NB4 (cell line): Measurements from ENCODE around the gene DNAJB4.
"Not testable (repeated sequence)": the region's sequence is repeated elsewhere in the genome, so short reads cannot be mapped to it uniquely, and the experiment has no call there.

ENCODE experiments used
- DNase-seq: peaks from one replicate; pipeline ENCODE4 v3.0.0; 2010; ENCODE audit warnings: low read depth
- H3K4me3 ChIP-seq: one replicate; pipeline ENCODE4 v1.5.1; 2011; ENCODE audit warnings: mild to moderate bottlenecking, low read depth, low read length, moderate library complexity
- MYC ChIP-seq: IDR thresholded peaks from 2 replicates; pipeline ENCODE4 v1.6.1; 2011; ENCODE audit warnings: low read depth, low read length
- POLR2A ChIP-seq: IDR thresholded peaks from 2 replicates; pipeline ENCODE4 v1.6.1; 2011; ENCODE audit warnings: mild to moderate bottlenecking; ENCODE audit not compliant: insufficient read length; ENCODE audit errors: extremely low read depth
- TF ChIP-seq, protein P1 (sequence below): IDR thresholded peaks from one replicate; pipeline ENCODE4 v1.5.1; 2012; ENCODE audit warnings: low read depth, low read length
- TF ChIP-seq, protein P2 (sequence below): IDR thresholded peaks from 2 replicates; pipeline ENCODE4 v1.6.1; 2011; ENCODE audit warnings: low read depth, low read length

Gene DNAJB4

DNA sequence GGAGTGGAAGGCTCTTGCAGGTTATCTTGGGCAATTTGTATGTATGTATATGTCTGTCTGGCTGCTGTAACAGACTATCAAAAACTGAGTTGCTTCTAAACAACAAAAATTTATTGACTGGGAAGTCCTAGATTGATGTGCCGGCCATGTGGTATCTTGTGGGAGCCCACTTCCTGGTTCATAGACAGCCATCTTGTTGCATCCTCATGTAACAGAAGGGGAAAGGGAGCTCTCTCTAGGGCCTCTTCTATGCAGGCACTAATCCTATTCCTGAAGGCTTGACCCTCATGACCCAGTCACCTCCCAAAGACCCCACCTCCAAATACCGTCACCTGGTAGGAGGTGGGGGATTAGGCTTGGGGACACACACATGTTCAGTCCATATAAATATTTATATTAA is 50.2 kb downstream of the DNAJB4 start:
- TF ChIP-seq POLR2A (no peak), MYC (no peak)
- TF ChIP-seq, protein P1, sequence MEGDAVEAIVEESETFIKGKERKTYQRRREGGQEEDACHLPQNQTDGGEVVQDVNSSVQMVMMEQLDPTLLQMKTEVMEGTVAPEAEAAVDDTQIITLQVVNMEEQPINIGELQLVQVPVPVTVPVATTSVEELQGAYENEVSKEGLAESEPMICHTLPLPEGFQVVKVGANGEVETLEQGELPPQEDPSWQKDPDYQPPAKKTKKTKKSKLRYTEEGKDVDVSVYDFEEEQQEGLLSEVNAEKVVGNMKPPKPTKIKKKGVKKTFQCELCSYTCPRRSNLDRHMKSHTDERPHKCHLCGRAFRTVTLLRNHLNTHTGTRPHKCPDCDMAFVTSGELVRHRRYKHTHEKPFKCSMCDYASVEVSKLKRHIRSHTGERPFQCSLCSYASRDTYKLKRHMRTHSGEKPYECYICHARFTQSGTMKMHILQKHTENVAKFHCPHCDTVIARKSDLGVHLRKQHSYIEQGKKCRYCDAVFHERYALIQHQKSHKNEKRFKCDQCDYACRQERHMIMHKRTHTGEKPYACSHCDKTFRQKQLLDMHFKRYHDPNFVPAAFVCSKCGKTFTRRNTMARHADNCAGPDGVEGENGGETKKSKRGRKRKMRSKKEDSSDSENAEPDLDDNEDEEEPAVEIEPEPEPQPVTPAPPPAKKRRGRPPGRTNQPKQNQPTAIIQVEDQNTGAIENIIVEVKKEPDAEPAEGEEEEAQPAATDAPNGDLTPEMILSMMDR, result no peak
- TF ChIP-seq, protein P2, sequence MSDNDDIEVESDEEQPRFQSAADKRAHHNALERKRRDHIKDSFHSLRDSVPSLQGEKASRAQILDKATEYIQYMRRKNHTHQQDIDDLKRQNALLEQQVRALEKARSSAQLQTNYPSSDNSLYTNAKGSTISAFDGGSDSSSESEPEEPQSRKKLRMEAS, result no peak
- no peak overlapping the region for H3K4me3 ChIP-seq
- DNase-seq, result no peak

DNA sequence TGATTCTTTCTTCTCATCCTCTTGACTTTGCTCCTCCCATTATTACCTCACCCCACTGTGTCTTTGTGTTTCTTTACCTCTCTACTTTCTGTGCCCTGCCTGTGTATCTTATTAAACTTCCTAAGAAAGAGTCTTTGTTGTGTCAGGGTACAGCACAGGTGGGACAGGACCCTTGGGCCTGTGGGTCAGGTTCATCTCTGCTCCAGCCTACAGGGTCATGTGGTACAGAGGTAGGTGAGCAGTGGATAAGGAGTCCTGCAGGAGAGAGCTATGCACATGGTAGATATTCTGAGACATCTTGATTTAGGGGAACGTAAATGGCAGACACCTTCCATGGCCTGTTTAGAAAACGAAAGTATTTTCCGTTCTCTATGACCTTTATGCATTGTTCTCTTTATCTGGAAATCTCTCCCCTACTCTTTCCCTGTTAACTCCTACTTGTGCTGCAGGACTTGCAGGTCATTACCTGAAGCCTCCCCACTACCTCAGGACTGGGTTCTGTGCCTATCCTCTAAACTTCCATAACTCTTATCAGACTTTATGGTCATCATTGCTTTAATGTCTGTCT is 50.9 kb downstream of the DNAJB4 start:
- no peak overlapping the region for H3K4me3 ChIP-seq
- TF ChIP-seq, protein P1, result no peak
- TF ChIP-seq MYC (no peak), POLR2A (no peak)
- TF ChIP-seq, protein P2, result no peak
- no peak for DNase-seq

DNA sequence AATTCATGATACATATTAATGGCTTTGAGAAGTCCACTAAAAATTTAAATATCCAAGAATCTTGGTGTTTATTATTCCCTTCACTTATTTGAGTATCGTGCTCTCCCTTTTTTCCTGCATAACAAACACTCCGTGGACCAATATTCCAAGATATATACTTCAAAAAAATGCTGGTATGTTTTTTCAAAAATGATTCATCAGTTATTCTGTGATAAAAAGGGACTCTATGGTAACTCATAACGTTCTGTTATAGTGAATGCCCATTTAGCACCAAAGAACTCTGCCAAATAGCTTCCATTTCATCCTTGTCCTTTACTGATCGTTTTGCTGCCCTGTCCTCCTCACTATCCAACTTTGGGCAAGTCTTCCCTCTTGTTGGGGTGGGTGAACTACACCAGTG is 53.9 kb downstream of the DNAJB4 start:
- TF ChIP-seq MYC (no peak), POLR2A (no peak)
- TF ChIP-seq, protein P2, result no peak
- TF ChIP-seq, protein P1, result no peak
- DNase-seq, result no peak
- H3K4me3 ChIP-seq, result no peak overlapping the region

DNA sequence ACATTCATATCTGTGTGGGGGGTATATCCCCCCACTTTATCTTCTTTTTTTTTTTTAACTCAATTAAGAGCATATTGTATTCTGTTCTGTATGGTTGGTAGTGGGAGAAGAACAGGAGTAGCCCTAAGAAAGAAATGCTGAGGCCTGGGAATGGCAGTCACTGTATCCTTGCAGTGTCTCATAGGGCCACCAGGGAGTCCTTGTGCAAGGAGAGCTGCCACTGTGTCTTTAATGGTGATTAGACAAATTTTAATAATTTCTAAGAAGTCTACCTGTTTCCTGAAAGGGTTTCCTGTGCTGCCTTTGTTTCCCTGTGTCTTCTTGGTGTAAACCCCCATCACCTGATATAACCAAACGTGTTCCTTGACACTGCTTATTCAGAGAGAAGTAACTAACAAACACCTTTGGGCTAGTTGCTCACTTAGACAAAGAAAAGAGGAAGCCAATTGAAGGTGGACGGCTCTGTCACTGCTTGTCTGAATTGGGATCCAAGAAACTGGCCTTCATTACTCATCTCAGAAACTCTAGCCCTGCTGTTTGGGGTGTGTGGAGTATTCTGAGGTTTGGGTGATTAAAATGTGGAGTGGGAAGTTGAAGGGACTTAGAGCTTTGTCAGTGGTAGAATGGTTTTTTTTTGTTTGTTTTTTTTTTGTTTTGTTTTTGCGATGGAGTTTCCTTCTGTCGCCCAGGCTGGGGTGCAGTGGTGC is 56.3 kb downstream of the DNAJB4 start:
- no peak overlapping the region for H3K4me3 ChIP-seq
- TF ChIP-seq, protein P1, result no peak
- TF ChIP-seq POLR2A, result no peak
- TF ChIP-seq MYC, result no peak
- TF ChIP-seq, protein P2, result no peak
- DNase-seq, result peak; percentile 18

DNA sequence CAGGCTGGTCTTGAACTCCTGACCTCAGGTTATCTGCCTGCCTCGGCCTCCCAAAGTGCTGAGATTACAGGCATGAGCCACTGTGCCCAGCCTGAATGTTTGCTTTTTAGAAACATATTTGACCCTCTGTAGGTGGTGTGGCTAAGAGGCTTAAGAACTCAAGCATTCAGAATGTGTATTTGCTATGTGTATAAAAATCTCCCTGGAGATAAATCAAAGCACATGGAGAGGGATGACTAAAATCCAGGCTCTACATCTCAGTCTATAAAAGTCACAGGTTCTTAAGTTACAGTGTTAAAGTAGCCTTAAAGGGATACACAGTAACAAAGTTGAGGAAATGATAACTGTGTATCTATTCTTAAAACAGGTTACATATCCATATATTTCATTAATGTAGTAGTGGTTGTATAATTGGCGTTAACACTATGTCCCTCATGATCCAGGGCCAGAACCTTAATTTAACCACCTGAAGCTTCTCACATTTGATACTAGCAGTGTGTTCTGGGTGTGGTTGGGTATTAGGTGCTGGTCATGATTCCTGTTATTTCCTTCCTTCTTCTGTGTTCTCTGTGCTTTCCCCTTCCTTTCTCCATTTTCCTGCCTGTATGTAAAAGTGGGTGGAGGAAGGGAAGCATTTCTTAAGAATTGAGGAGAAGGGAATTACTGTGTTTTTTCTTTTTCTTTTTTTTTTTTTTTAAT is 57.2 kb downstream of the DNAJB4 start:
- no peak overlapping the region for H3K4me3 ChIP-seq
- TF ChIP-seq MYC, result no peak
- TF ChIP-seq, protein P1, result no peak
- no peak for TF ChIP-seq POLR2A
- TF ChIP-seq, protein P2, result no peak
- no peak for DNase-seq

DNA sequence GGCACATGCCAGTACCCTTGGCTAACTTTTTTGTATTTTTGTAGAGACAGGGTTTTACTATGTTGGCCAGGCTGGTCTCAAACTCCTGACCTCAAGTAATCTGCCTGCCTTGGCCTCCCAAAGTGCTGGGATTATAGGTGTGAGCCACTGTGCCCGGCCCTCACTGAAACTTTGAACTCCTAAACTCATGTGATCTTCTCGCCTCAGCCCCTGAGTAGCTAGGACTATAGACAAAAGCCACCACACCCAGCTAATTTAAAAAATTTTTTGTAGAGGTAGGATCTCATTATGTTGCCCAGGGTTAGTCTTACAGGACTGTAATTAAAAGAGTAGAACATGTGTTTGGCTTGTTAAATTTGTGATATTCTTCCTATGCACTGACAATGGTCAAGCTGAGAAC is 60.1 kb downstream of the DNAJB4 start:
- not testable (repeated sequence) for H3K4me3 ChIP-seq, DNase-seq
